Lung microvascular endothelial cell (primary cell): ENCODE results near the gene FOXC2. TPM values are rescaled to one million over a fixed set of nuclear protein-coding genes. Genes with fewer than 3 reads are reported as not detected.
A peak's percentile ranks its signal among the peaks of the same experiment; 100 is the strongest.

Experiments used
- DNase-seq, 2 donors: peaks; one replicate each; pipeline versions ENCODE4 v3.0.0 to v3.0.0-alpha.2; 2010; ENCODE audit warnings: low read depth in 2 of 2
- total RNA-seq: library from RNA; depleted of rRNA; stranded (reverse); fragments of >200 nt; gene quantifications from 2 replicates; pipeline ENCODE4 v1.2.1, GENCODE V29; 2014

The FOXC2 gene
- total RNA-seq = 1.5 and 1.8 TPM in 2 replicates

GRCh38 chr16:86566601-86566965 is at the start of gene FOXC2:
FOXC2 (plus strand) TSS chr16:86566829; CDS start chr16:86567336, 507 bp downstream.
- peak; percentile 95 to 97 for DNase-seq

DNA sequence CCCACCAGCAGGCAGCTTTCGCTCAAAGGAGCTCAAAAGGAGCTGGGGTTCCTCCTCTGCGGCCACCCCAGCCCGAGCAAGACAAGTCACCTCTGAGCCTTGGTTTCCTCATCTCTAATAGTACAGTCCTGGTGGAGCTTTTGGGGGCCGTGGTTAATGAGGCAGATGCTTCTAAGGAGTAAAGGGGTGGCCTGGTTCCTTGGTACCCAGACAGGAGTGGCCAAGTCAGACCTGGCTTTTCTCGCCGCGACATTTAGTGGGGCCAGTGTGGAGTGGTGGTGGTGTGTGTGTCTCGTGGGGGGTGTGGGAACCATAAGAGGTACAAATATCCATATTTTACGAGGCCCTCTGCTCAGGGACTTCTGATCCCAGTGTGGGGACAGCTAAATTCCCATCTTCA is 49.6 kb upstream of the FOXC2 start:
- DNase-seq = no peak

DNA sequence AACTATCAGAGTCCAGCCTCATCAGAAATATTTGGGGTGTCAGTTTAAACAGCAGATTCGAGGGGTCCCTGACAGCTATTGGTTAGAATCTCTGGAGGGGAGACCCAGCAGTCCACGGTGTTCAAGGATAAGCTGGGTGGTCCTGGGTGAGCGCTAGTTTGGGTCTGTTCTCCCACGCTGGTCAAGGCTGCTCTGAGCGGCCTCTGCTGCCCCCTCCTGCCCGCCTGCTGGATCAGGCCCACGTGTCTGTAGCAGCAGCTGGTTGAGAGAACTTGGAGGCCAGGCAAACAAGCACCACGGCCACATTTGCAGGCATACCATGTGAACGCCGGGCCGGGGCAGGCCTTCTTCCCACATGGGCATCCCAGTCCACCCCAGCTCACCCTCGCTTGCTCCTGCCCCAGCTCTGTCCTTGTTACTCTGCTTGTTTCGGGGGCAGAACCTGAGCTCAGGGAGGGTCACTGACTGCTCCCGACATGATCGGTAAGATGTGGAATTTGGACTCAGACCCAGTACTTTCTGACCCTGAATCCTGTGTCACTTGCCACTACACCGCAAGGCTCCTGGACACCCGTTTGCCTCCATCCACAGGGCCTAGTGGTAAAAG is 48.9 kb upstream of the FOXC2 start:
- peak; percentile 83 for DNase-seq

- DNase-seq = no peak
Measured at GRCh38 chr16:86519007-86519648, 47.5 kb upstream of the FOXC2 start.

DNA sequence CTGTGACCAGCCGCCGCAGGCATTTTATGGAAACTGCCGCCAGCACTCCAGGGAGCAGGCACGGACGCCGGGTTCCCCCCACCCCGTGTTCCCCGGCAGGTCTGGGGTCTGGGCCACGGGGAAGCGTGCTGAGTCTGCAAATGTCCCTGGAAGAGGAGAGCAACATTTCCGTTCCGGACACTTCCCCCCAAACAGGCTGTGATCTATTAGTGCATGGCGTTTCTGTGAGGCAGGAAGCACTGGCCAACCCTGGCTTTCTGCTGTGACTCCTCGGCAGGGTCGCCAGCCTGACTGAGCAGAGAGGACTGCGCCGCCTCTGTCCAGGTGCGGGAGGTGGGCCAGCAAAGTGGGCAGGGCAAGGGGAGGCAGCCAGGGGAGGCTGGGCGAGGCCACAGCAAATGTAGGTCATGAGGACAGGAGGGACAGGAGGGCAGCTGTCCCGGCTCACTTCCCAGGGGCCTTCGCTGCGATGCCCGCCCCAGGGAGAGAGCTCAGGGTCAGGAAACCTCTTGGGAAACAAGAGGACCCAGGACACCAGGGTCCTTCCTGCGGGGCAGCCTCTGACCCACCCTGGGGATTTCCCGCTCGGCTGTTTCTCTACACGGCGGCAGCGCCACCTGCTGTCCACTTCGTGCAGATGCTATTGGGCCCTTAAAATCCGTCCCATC is 46.8 kb upstream of the FOXC2 start:
- DNase-seq = peak; percentile 68 to 76

- no peak for DNase-seq
Measured at GRCh38 chr16:86520317-86521210, 46.1 kb upstream of the FOXC2 start.

GRCh38 chr16:86521236-86522197 is 45.1 kb upstream of the FOXC2 start:
- no peak for DNase-seq

- DNase-seq = no peak
Measured at GRCh38 chr16:86522634-86523033, 44.0 kb upstream of the FOXC2 start.

DNA sequence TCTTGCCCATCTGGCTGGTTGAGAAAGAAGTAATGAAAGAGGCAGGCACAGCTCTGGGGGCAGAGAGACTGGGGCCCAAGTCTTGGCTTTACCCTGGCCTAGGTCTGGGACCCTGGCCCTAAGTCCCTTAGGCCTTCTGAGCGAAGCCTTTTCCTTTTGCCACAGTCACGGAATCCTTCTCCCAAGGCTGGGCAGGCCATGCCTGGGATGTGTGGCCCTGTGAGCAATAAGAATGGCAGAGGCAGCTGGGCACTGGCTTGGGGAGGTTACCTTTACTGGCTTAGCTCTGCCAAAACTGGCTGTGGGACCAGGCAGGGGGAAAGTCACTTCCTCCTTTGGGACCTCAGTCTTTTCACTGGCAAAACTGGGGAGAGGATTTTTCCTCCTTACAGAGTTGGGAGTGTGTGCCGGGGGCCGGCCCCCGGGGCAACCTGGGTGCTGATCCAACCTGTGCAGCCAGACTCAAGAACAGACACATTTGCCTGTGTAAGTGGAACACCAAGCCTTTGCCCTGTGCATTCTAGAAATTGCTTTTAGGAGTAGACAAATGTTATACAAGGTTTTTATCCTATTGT is 43.4 kb upstream of the FOXC2 start:
- no peak for DNase-seq

DNA sequence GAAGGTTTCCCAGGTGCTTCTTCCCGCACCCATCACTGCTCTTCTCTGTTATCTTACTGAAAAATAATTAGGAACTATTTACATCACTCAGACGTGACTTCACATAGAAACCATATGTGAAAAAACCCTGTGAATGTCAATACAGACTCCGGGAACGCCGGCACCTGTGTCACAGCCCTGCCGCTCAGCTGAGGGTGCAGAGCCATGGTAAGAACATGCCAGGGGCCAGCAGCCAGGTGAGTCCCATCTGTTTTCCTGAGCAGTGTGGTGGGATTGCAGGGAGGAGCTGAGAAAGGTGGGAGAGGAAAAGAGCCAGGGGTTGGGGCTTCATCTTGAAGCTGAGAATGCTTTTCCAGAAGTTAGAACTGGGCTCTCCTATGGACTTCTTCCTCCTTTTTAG is 42.6 kb upstream of the FOXC2 start:
- no peak for DNase-seq

GRCh38 chr16:86525696-86526095 is 40.9 kb upstream of the FOXC2 start:
- DNase-seq = no peak

DNA sequence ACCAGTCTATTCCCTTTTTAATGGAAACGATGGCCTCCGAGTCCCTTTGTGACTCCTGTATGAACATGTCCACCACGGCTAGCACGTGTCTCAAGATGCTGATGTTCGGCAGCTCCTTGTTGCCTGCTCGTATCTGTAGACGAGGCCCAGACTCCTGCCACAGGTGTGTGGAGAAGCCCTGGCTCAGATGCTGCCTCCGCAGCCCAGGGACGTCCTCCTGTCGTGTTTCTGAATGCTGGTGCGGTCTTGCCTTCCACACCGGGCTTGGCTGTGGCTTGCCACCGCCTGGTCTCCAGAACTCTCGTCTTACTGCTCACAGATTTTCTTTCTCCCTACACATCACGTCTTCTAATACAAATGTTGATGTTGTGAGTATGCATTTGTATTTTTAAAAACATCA is 39.3 kb upstream of the FOXC2 start:
- DNase-seq = no peak

DNA sequence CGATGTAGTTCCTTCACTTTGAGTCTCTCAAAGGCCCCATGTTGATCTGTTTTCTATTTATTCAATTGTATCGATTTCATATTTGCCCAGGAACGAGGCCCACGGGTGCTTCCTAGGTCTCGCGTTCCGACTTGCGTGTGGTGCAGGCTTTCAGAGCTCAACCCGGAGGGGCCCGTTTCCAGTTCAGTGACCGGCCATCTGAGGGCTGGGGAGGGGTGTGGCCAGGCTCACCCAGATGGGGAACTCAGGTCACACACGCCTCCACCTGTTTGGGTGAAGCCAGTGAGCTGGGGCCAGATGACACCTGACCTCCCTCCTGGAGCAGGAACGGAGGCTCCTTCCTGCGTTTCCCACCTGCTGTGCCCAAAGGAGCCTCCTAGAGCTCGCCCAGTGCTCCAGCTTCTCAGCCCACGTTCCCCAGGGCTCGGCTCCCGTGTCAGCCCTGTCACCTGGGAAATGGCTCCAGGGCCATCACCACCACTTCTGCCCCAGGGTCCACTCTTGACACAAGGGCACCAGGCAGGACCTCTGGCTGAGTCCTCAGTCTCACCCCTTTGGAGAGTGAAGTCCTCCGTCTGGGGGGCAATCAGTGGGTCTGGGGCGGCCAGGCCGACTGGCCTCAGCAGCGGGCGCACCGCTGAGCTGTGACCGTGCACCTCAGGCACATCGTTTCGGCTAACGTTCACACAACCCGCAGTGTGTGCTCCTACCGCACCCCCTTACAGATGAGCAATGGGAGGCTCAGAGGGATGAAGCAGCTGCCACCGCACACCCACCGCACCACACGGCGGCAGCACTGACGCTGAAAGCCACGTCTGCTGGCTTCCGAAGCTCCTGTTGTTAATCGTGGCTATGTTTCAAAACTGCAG is 38.3 kb upstream of the FOXC2 start:
- no peak for DNase-seq

DNA sequence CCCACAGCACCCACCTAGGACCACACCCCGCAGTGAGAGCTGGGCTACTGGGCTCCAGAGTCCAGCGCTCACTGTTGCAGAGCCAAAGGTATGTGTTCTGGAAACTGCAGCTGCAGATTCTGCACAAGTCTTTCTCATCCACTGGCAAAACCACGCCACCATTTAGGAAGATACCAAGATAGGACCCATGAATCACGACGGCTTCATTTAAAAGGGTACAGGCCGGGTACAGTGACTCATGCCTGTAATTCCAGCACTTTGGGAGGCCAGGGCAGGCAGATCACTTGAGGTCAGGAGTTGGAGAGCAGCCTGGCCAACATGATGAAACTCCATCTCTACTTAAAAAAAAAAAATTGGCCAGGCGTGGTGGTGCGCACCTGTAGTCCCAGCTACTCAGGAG is 37.5 kb upstream of the FOXC2 start:
- no peak for DNase-seq

GRCh38 chr16:86530251-86531190 is 36.1 kb upstream of the FOXC2 start:
- no peak for DNase-seq

GRCh38 chr16:86531191-86531545 is 35.5 kb upstream of the FOXC2 start:
- no peak for DNase-seq

DNA sequence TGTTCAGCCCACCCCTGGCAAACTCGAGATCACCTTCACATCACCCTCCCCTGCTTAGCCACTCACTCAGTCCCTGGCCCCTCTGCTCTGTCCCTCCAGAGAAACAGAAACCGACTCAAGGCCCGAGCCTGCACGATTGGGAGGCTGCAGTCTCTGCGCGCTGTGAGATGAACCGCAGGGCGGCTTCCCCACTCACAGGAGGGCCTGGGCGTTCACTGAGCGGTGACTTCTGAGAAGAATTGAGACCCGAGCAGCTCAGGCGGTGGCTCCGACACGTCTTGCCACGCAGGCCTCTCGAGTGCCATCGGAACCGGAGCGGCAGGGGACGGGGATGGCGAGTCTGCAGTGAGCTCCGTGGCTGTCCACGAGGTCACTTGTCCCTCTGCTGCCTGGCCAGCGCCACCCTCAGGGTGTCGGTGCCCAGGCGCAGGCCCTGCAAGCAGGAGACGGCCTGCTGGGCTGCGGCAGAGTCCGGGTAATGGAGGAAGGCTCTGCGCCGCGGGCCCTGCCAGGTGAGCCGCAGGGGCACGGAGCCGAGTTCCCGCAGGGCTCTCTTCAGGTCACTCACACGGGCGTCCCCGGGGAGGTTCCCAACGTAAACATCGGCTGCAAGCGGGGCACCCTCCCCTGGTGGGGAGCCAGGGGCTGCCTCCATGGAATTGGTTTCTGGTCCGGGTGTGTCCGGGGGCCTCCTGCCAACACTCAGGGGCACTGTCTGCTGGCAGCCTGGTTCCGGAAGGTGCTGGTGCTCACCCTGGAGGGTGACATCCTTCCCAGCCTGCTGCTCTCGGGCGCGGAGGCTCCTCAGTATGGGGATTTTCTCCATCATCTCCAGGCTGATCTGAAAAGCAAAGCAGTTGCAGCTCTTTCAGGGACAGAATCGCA is 34.7 kb upstream of the FOXC2 start:
- DNase-seq = no peak

DNA sequence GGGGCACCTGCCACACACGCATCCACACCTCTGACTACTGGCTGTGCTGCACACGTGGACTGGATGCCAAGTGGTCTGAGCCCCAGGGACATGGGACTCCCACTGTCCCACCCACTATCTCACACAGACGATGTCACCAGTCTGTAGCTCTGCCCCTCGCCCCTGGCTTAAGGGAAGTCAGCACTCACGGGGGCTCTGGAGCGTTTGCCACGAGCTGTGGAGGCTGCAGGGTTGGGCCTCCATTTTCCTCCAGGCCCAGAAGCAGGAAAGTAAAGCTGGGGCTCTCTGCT is 34.2 kb upstream of the FOXC2 start:
- DNase-seq = no peak
